PC-3 (cell line): Measurements from ENCODE around the gene PNLIPRP3. TPM values are rescaled to one million over a fixed set of nuclear protein-coding genes. Genes with fewer than 3 reads are reported as not detected.

Experiments
- ATAC-seq: fragments of 200-7000 bp; cut with Tn5 transposase; 2 replicates; pipeline ENCODE4 v1.9.1; 2020; ENCODE audit warnings: mild to moderate bottlenecking, moderate library complexity
- BruUV-seq: library from RNA; stranded (reverse); fragments of 400-500 nt; replicated peaks from 2 replicates; lab custom pipeline; 2021; lab: Mats Ljungman, UMichigan
- CTCF ChIA-PET: fragments of 300-600 bp; sonication (Branson Sonifier 250); formaldehyde crosslinking; loops from one replicate; lab custom pipeline; 2022; ENCODE audit warnings: antibody characterized with exemption; lab: Charles Lee
- POLR2A ChIA-PET: fragments of 300-600 bp; sonication (Branson Sonifier 250); formaldehyde crosslinking; loops from one replicate; lab custom pipeline; 2022; ENCODE audit warnings: antibody characterized with exemption; ENCODE audit not compliant: unreplicated experiment; lab: Charles Lee
- DNase-seq: peaks from one replicate; pipeline ENCODE4 v3.0.0-alpha.2; 2015
- H2AFZ ChIP-seq: fragments of 300-600 bp; sonication (generic); 2 replicates; pipeline ENCODE4 v1.6.0; 2016; ENCODE audit warnings: antibody characterized with exemption, low read length
- H3F3A ChIP-seq: fragments of 300-600 bp; sonication (generic); one replicate; pipeline ENCODE4 v1.6.0; 2017; ENCODE audit warnings: antibody characterized with exemption, low read length, control low read depth, mild to moderate bottlenecking; ENCODE audit not compliant: unreplicated experiment
- H3K27ac ChIP-seq: fragments of 300-600 bp; sonication (generic); 2 replicates; pipeline ENCODE4 v1.5.1; 2016; ENCODE audit warnings: mild to moderate bottlenecking, low read length
- H3K27me3 ChIP-seq: fragments of 300-600 bp; sonication (generic); 2 replicates; pipeline ENCODE4 v1.6.1; 2016; ENCODE audit warnings: low read length, mixed read lengths
- H3K36me3 ChIP-seq: fragments of 300-600 bp; sonication (generic); 2 replicates; pipeline ENCODE4 v1.6.1; 2016; ENCODE audit warnings: low read depth, mixed run types, low read length, mixed read lengths
- H3K4me1 ChIP-seq: fragments of 300-600 bp; sonication (generic); 2 replicates; pipeline ENCODE4 v1.5.1; 2016; ENCODE audit warnings: low read length; ENCODE audit not compliant: insufficient read depth
- H3K4me2 ChIP-seq: fragments of 300-600 bp; sonication (generic); 2 replicates; pipeline ENCODE4 v1.6.0; 2016; ENCODE audit warnings: low read length
- H3K4me3 ChIP-seq: fragments of 300-600 bp; sonication (generic); 2 replicates; pipeline ENCODE4 v1.5.1; 2016; ENCODE audit warnings: mild to moderate bottlenecking, low read length, mixed read lengths
- H3K79me2 ChIP-seq: fragments of 300-600 bp; sonication (generic); 2 replicates; pipeline ENCODE4 v1.6.1; 2017; ENCODE audit warnings: low read length, mixed read lengths
- H3K9ac ChIP-seq: fragments of 300-600 bp; sonication (generic); 2 replicates; pipeline ENCODE4 v1.6.0; 2016; ENCODE audit warnings: mild to moderate bottlenecking, low read length
- H3K9me2 ChIP-seq: fragments of 300-600 bp; sonication (generic); replicated peaks from 2 replicates; pipeline ENCODE4 v1.6.1; 2016; ENCODE audit warnings: mixed run types, low read length, mixed read lengths
- H3K9me3 ChIP-seq: fragments of 300-600 bp; sonication (generic); 2 replicates; pipeline ENCODE4 v1.6.1; 2016; ENCODE audit warnings: low read length, mixed read lengths
- H4K20me1 ChIP-seq: fragments of 300-600 bp; sonication (generic); 2 replicates; pipeline ENCODE4 v1.6.1; 2016; ENCODE audit warnings: low read length, mixed read lengths
- EZH2 ChIP-seq: fragments of 300-600 bp; sonication (generic); IDR thresholded peaks from one replicate; pipeline ENCODE4 v1.6.1; 2017; ENCODE audit warnings: antibody characterized with exemption, mild to moderate bottlenecking, low read length; ENCODE audit not compliant: unreplicated experiment
- EZH2phosphoT487 ChIP-seq: fragments of 300-600 bp; sonication (generic); IDR thresholded peaks from 2 replicates; pipeline ENCODE4 v1.6.1; 2018; ENCODE audit warnings: mild to moderate bottlenecking, antibody characterized with exemption, low read length, borderline replicate concordance
- intact Hi-C: fragments of 100-400 bp; cut with micrococcal nuclease; formaldehyde crosslinking; loops from 2 replicates; pipeline ENCODE4 v1.9.0; 2023
- total RNA-seq: library from RNA; depleted of rRNA; stranded (reverse); fragments of >200 nt; gene quantifications from 2 replicates; pipeline ENCODE4 v1.2.3, GENCODE V29; 2014
- TF ChIP-seq, protein P1 (sequence below): fragments of 300-600 bp; sonication (generic); conservative IDR thresholded peaks from 2 replicates; pipeline ENCODE4 v1.5.1; 2017; ENCODE audit warnings: antibody characterized with exemption, low read depth, mild to moderate bottlenecking, low read length

Gene PNLIPRP3
- total RNA-seq, 1 experiment from 2014 or later = not detected

DNA sequence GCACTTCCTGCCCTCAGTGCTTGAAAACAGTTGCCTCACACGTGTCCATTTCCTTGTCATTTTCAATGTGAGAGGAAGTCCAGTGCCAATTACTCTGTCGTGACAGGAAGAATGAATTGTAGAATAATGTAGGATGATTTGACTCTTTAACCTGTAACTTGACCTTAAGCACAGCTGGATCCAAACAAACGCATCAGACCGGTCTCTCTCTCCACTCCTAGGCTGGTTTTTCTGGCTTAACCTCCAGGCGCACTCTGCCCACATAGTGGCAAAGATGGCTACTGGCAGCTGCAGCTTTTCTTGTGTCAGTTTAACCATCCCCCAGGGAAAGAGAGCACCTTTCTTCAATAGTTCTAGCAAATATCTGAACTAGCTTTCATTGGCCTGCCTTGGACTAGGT is 29.4 kb upstream of the PNLIPRP3 start:
- no peak overlapping the region for H2AFZ ChIP-seq
- H3K4me2 ChIP-seq = no peak overlapping the region
- no peaks in the 10 kb centered on the region for H3K36me3 ChIP-seq
- intact Hi-C loops = no loop called here
- ATAC-seq = no peak
- no peaks in the 10 kb centered on the region for H4K20me1 ChIP-seq
- no peak for TF ChIP-seq EZH2
- TF ChIP-seq EZH2phosphoT487 = no peak
- TF ChIP-seq, protein P1, sequence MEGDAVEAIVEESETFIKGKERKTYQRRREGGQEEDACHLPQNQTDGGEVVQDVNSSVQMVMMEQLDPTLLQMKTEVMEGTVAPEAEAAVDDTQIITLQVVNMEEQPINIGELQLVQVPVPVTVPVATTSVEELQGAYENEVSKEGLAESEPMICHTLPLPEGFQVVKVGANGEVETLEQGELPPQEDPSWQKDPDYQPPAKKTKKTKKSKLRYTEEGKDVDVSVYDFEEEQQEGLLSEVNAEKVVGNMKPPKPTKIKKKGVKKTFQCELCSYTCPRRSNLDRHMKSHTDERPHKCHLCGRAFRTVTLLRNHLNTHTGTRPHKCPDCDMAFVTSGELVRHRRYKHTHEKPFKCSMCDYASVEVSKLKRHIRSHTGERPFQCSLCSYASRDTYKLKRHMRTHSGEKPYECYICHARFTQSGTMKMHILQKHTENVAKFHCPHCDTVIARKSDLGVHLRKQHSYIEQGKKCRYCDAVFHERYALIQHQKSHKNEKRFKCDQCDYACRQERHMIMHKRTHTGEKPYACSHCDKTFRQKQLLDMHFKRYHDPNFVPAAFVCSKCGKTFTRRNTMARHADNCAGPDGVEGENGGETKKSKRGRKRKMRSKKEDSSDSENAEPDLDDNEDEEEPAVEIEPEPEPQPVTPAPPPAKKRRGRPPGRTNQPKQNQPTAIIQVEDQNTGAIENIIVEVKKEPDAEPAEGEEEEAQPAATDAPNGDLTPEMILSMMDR = no peak
- H3K9me3 ChIP-seq = no peaks in the 10 kb centered on the region
- H3F3A ChIP-seq = no peaks in the 10 kb centered on the region
- no peak overlapping the region for H3K9ac ChIP-seq
- H3K4me1 ChIP-seq = no peaks in the 10 kb centered on the region
- CTCF ChIA-PET = no interaction called here
- POLR2A ChIA-PET = no interaction called here
- BruUV-seq = no TSS peak
- H3K79me2 ChIP-seq = no peaks in the 10 kb centered on the region
- H3K9me2 ChIP-seq = no peaks in the 10 kb centered on the region
- no peak overlapping the region for H3K27ac ChIP-seq
- no peak overlapping the region for H3K4me3 ChIP-seq
- H3K27me3 ChIP-seq = no peaks in the 10 kb centered on the region
- no peak for DNase-seq

DNA sequence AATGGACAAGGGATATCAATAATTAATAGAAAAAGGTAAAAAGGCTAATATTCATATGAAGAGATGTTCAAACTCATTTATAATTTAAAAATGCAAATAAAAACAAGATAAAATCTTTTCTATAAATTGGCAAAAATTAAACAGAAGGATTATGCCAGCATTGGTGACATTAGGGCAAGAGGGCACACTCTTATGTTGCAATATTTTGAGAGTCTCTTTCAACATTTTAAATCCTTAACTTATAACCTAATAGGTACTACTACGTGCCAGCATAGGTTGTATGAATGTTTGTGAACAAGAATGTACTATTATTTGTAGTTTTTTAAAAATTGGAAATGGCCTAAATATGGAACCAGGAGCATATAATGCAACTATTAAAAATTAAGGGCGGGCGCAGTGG is 24.8 kb upstream of the PNLIPRP3 start:
- no peaks in the 10 kb centered on the region for H3K9me3 ChIP-seq
- no peak overlapping the region for H3K4me2 ChIP-seq
- ATAC-seq (no peak), DNase-seq (no peak)
- H4K20me1 ChIP-seq = no peaks in the 10 kb centered on the region
- no peak overlapping the region for H3K27ac ChIP-seq
- H3K4me1 ChIP-seq = no peaks in the 10 kb centered on the region
- no peak for TF ChIP-seq EZH2
- TF ChIP-seq, protein P1 = no peak
- no peaks in the 10 kb centered on the region for H3K36me3 ChIP-seq
- no TSS peak for BruUV-seq
- H3K9ac ChIP-seq = no peak overlapping the region
- peaks cover 9% of the 10 kb centered on the region for H3K27me3 ChIP-seq
- H2AFZ ChIP-seq = no peak overlapping the region
- intact Hi-C loops = no loop called here
- H3F3A ChIP-seq = no peaks in the 10 kb centered on the region
- no peaks in the 10 kb centered on the region for H3K9me2 ChIP-seq
- POLR2A ChIA-PET = no interaction called here
- no peaks in the 10 kb centered on the region for H3K79me2 ChIP-seq
- CTCF ChIA-PET = no interaction called here
- H3K4me3 ChIP-seq = no peak overlapping the region

DNA sequence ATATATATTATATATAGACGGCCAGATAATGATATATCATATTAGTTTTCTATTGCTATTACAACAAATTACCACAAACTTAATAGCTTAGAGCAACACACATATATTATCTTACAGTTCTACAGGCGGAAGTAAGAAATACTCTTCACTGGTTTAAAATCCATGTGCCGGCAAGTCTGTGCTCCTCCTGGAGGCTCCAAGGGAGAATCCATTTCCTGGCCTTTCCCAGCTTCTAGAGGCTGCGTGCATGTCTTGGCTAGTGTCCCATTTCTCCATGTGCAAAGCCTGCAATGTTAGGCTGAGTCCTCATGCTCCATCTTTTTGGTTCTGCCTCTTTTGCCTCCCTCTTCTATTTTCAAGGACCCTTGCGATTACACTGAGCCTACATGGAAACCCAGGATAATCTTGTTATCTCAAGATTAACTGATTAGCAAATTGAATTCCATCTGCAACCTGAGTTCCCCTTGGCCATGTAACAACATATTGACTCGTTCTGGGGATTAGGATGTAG is 23.9 kb upstream of the PNLIPRP3 start:
- Histone ChIP-seq H3K4me1 (no peaks in the 10 kb centered on the region), H3K4me2 (no peak overlapping the region), H3K27ac (no peak overlapping the region), H4K20me1 (no peaks in the 10 kb centered on the region), H3K36me3 (no peaks in the 10 kb centered on the region), H3K9ac (no peak overlapping the region), H3K9me2 (no peaks in the 10 kb centered on the region), H3K4me3 (no peak overlapping the region), H3K9me3 (no peaks in the 10 kb centered on the region), H3K79me2 (no peaks in the 10 kb centered on the region), H3F3A (no peaks in the 10 kb centered on the region), H2AFZ (no peak overlapping the region), H3K27me3 (peaks cover 9% of the 10 kb centered on the region)
- ChIA-PET CTCF (no interaction called here), POLR2A (no interaction called here)
- no peak for DNase-seq
- no TSS peak for BruUV-seq
- ATAC-seq = no peak
- TF ChIP-seq, protein P1 = no peak
- no peak for TF ChIP-seq EZH2
- no peak for TF ChIP-seq EZH2phosphoT487
- intact Hi-C loops = no loop called here
